Small intestine (tissue), 7 donors: ENCODE measurements around the gene DGKD. TPM values are rescaled to one million over a fixed set of nuclear protein-coding genes. Genes with fewer than 3 reads are reported as not detected.
A peak's percentile ranks its signal among the peaks of the same experiment; 100 is the strongest.

Experiments used
- DNase-seq, 2 donors: peaks; one replicate each; pipeline versions ENCODE4 v3.0.0 to v3.0.0-alpha.2; 2013
- FAIRE-seq: peaks from 2 replicates; lab custom pipeline; 2012; peaks lifted over from hg19 to GRCh38; lab: Jason Lieb, UNC
- H3K27ac ChIP-seq, 3 donors: one replicate each; pipeline ENCODE4 v1.5.1; 2013; ENCODE audit warnings: low read length in 2 of 3, mild to moderate bottlenecking in 2 of 3, control low read depth in 1 of 3, inconsistent platforms in 1 of 3, low read depth in 1 of 3, moderate library complexity in 1 of 3
- H3K27me3 ChIP-seq, 3 donors: one replicate each; pipeline ENCODE4 v1.6.1; 2013; ENCODE audit warnings: low read length in 3 of 3, inconsistent platforms in 1 of 3; ENCODE audit not compliant: control insufficient read depth in 3 of 3, insufficient read depth in 3 of 3
- H3K36me3 ChIP-seq, 3 donors: one replicate each; pipeline ENCODE4 v1.6.1; 2013; ENCODE audit warnings: low read length in 3 of 3, inconsistent platforms in 1 of 3, low read depth in 1 of 3, mild to moderate bottlenecking in 1 of 3, moderate library complexity in 1 of 3; ENCODE audit not compliant: control insufficient read depth in 3 of 3, insufficient read depth in 2 of 3
- H3K4me1 ChIP-seq, 3 donors: one replicate each; pipeline ENCODE4 v1.6.1; 2013; ENCODE audit warnings: low read length in 2 of 3, inconsistent platforms in 1 of 3, low read depth in 1 of 3, mild to moderate bottlenecking in 1 of 3, moderate library complexity in 1 of 3; ENCODE audit not compliant: control insufficient read depth in 3 of 3, insufficient read depth in 2 of 3
- H3K4me3 ChIP-seq, 3 donors: one replicate each; pipeline ENCODE4 v1.5.1; 2013; ENCODE audit warnings: low read length in 3 of 3, control low read depth in 1 of 3, inconsistent platforms in 1 of 3, low read depth in 1 of 3, mild to moderate bottlenecking in 1 of 3, moderate library complexity in 1 of 3
- H3K9me3 ChIP-seq, 2 donors: one replicate each; pipeline ENCODE4 v1.6.1; 2013; ENCODE audit warnings: low read depth in 1 of 2, low read length in 1 of 2; ENCODE audit not compliant: control insufficient read depth in 2 of 2, insufficient read depth in 1 of 2
- WGBS, 3 donors: extraction: QIAGEN DNeasy Blood & Tissue Kit; methylation state at CpG; one replicate each; pipeline ENCODE4 v1.1.7; 2013; 5-methylcytosine and 5-hydroxymethylcytosine counted together
- polyA plus RNA-seq, 4 donors: library from polyadenylated mRNA; stranded (reverse) in 3 of 4; unstranded in 1 of 4; fragments of 200-250 nt in 3 of 4; fragments of 120-200 nt in 1 of 4; gene quantifications; one replicate each; pipeline versions ENCODE4 v1.2.1 to v1.2.3, GENCODE V29; 2013
- donor health status: healthy with polysubstance abuse.
- donor health status: control.
- donor health status: control.
- donor health status: Bipolar disorder and iron deficiency.
- donor health status: healthy.

Gene DGKD
- polyA plus RNA-seq, 4 donors: 17.7 to 54.3 (median 37.0) TPM

DNA sequence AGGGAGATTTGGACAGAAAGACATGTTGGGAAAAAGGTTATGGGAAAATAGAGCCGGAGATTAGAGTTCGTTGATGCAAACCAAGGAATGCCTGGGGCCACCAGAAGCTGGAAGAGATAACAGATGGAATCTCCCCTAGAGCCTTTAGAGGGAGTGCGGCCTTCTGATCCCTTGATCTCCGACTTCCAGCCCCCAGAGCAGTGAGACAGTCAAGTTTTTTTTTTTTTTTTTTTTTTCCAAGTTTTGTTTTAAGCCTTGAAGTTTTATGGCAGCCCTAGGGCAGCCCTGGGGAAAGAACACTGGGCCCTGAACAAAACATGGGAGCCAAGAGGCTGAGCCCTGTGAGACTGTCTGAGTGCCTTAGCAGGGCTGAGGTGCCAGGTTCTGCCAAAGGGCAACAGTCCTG lies 6.5 kb downstream of the DGKD start:
- H3K4me3 ChIP-seq: no peak overlapping the region
- WGBS, 3 donors: 69 to 82% (median 79%) methylated on average over 4 of the region's 4 CpGs
- FAIRE-seq: no peak
- H3K36me3 ChIP-seq: peaks cover 0 to 4% (median 2%) of the 10 kb centered on the region in 3 donors
- peaks cover 0 to 6% of the 10 kb centered on the region in 2 donors for H3K9me3 ChIP-seq
- peak overlapping the region in 1 of 3 donors; percentile 38 for H3K27ac ChIP-seq
- no peak for DNase-seq
- no peaks in the 10 kb centered on the region for H3K27me3 ChIP-seq
- peaks cover 0 to 14% (median 11%) of the 10 kb centered on the region in 3 donors for H3K4me1 ChIP-seq

GRCh38 chr2:233361297-233361696 lies 7.0 kb downstream of the DGKD start:
- FAIRE-seq (no peak), DNase-seq (peak in 1 of 2 donors; percentile 42)
- 49 to 61% (median 58%) methylated on average over 7 of the region's 7 CpGs for WGBS, 3 donors

GRCh38 chr2:233362742-233363141 lies 8.4 kb downstream of the DGKD start:
- H3K9me3 ChIP-seq: peaks cover 0 to 6% of the 10 kb centered on the region in 2 donors
- FAIRE-seq (no peak), DNase-seq (no peak)
- H3K4me3 ChIP-seq: no peak overlapping the region
- WGBS, 3 donors: 55 to 89% (median 75%) methylated on average over 2 of the region's 2 CpGs
- H3K4me1 ChIP-seq: peaks cover 0 to 9% (median 2%) of the 10 kb centered on the region in 3 donors
- no peak overlapping the region for H3K27ac ChIP-seq
- peaks cover 0 to 2% (median 2%) of the 10 kb centered on the region in 3 donors for H3K36me3 ChIP-seq
- H3K27me3 ChIP-seq: no peaks in the 10 kb centered on the region

More at GRCh38 chr2:233361297-233361696, 7.0 kb downstream of the DGKD start:
- H3K4me1 ChIP-seq: peaks cover 0 to 14% (median 6%) of the 10 kb centered on the region in 3 donors
- H3K36me3 ChIP-seq: peaks cover 0 to 2% (median 2%) of the 10 kb centered on the region in 3 donors
- H3K27ac ChIP-seq: peak overlapping the region in 1 of 3 donors; percentile 38
- no peak overlapping the region for H3K4me3 ChIP-seq
- no peaks in the 10 kb centered on the region for H3K27me3 ChIP-seq
- H3K9me3 ChIP-seq: peaks cover 0 to 6% of the 10 kb centered on the region in 2 donors

DNA sequence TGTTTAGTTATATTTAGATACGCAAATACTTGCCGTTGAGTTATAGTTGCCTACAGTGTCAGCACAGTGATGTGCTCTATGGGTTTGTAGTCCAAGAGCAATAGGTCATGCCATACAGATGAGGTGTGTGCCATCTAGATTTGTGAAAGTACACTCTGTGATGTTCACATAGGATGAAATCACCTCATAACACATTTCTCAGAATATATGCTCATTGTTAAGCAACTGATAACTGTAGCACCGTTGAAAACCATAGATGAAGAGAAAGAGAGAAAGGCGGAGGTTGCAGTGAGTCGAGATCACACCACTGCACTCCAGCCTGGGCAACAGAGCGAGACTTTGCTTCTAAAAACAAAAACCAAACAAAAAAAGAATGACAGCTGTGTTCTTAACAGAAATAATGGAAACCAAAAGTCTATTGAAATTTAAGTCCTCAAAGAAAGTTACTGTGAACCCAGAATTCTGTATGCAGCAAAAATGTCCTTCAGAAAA lies 9.5 kb downstream of the DGKD start:
- Histone ChIP-seq H3K27ac (no peak overlapping the region), H3K4me1 (peaks cover 0 to 9% (median 0%) of the 10 kb centered on the region in 3 donors), H3K36me3 (peaks cover 0 to 2% (median 2%) of the 10 kb centered on the region in 3 donors), H3K9me3 (peaks cover 0 to 6% of the 10 kb centered on the region in 2 donors), H3K27me3 (no peaks in the 10 kb centered on the region), H3K4me3 (no peak overlapping the region)
- FAIRE-seq (no peak), DNase-seq (no peak)
- 88 to 96% (median 92%) methylated on average over 6 of the region's 6 CpGs for WGBS, 3 donors

GRCh38 chr2:233365861-233366520 lies 11.7 kb downstream of the DGKD start:
- H3K4me1 ChIP-seq: peaks cover 0 to 7% (median 0%) of the 10 kb centered on the region in 3 donors
- H3K36me3 ChIP-seq: peaks cover 0 to 2% (median 2%) of the 10 kb centered on the region in 3 donors
- H3K27me3 ChIP-seq: no peaks in the 10 kb centered on the region
- no peak overlapping the region for H3K27ac ChIP-seq
- FAIRE-seq (no peak), DNase-seq (no peak)
- WGBS, 3 donors: 87 to 94% (median 90%) methylated on average over 6 of the region's 6 CpGs
- no peak overlapping the region for H3K4me3 ChIP-seq
- H3K9me3 ChIP-seq: peaks cover 0 to 6% of the 10 kb centered on the region in 2 donors

GRCh38 chr2:233367586-233367985 lies 13.3 kb downstream of the DGKD start:
- H3K4me1 ChIP-seq: no peaks in the 10 kb centered on the region
- no peaks in the 10 kb centered on the region for H3K27me3 ChIP-seq
- WGBS, 3 donors: 85 to 99% (median 94%) methylated on average over 3 of the region's 3 CpGs
- DNase-seq (no peak), FAIRE-seq (no peak)
- H3K27ac ChIP-seq: no peak overlapping the region
- H3K4me3 ChIP-seq: no peak overlapping the region
- H3K9me3 ChIP-seq: peaks cover 0 to 6% of the 10 kb centered on the region in 2 donors
- H3K36me3 ChIP-seq: peaks cover 0 to 7% (median 2%) of the 10 kb centered on the region in 3 donors

- peaks cover 0 to 2% of the 10 kb centered on the region in 2 donors for H3K9me3 ChIP-seq
- no peak for FAIRE-seq
- WGBS, 3 donors: 76 to 82% (median 78%) methylated on average over 5 of the region's 5 CpGs
Measured at GRCh38 chr2:233368756-233369155, 14.5 kb downstream of the DGKD start.

DNA sequence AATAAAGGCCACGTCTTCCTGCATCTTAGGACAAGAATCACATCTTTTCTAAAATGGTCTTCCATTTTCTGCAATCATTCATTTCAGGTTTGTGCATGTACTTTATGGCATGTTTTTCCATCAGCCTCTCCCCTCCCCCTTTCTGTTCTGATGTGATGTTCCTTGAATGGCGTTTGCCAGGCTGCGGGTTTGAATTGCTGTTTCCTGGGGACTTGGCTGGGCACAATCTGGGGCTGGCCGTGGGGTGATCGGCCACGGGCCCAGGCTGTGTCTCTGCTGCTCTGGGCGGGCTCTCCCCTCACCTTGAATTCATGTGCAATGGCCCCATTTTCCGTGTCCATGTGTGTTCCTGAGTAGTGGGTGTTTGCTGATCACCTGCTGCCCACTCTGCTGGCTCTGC lies 15.2 kb downstream of the DGKD start:
- no peaks in the 10 kb centered on the region for H3K9me3 ChIP-seq
- FAIRE-seq (no peak), DNase-seq (no peak)
- 86 to 87% (median 86%) methylated on average over 8 of the region's 8 CpGs for WGBS, 3 donors
- H3K4me3 ChIP-seq: no peak overlapping the region
- no peaks in the 10 kb centered on the region for H3K4me1 ChIP-seq
- H3K36me3 ChIP-seq: peaks cover 0 to 11% (median 0%) of the 10 kb centered on the region in 3 donors
- H3K27me3 ChIP-seq: no peaks in the 10 kb centered on the region
- no peak overlapping the region for H3K27ac ChIP-seq

More at GRCh38 chr2:233368756-233369155, 14.5 kb downstream of the DGKD start:
- no peak overlapping the region for H3K4me3 ChIP-seq
- no peaks in the 10 kb centered on the region for H3K4me1 ChIP-seq
- no peaks in the 10 kb centered on the region for H3K27me3 ChIP-seq
- H3K36me3 ChIP-seq: peaks cover 0 to 10% (median 0%) of the 10 kb centered on the region in 3 donors
- no peak overlapping the region for H3K27ac ChIP-seq
- DNase-seq: no peak
